DMS153 treated with DMSO at 0.1 percent for 48 hours (cell line): ENCODE data around the gene ACTA1.
"Not testable (repeated sequence)": the region's sequence is repeated elsewhere in the genome, so short reads cannot be mapped to it uniquely, and the experiment has no call there.

ENCODE experiments used
- DNase-seq: peaks from one replicate; lab custom pipeline; 2025; ENCODE audit not compliant: unreplicated experiment; lab: John Stamatoyannopoulos, UW

The ACTA1 gene

DNA sequence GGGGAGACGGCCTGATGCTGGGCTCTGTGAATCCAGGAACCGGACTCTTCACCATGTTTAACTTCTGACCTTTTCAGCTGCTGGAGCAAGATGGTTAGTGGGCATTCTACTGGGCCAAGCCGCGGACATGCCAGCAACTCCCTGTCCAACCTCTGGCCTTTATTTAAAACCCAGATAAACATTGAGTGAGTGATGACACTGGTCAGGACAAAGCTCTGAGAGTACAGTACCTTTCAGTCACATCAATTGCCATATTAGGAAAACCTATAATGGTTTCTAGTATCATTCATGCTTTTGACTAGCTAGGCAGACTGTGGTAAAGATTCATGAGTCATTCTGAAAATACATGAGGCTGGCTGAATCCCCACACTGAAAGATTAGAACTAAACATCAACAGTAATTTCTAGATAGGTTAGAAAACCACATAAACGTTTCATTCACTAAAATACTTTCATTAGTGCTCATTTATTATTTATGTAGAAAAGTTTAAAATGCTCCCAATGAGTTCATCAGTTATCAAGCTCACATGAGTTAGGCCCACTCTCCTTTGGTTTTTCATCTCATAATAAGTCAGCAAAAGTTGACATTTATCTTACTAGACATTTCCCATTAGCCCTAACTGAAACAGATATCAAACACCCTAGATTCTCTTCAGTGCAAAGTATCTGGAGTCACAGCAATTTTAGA is 7.1 kb upstream of the ACTA1 start:
- DNase-seq, result no peak

DNA sequence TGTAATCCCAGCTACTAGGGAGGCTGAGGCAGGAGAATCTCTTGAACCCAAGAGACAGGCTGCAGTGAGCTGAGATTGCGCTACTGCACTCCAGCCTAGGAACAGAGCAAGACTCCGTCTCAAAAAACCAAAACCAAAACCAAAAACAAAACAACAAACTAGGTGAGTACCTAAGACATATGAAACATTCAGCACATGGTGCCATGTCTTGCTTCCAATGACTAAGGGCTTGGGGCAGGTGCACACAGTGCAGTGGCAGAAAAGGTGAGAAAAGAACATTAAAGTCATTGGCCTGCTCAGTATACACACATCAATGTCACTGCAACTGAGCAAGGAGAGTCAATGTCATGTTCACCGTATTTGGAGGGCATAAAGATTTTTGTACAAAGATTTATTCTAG is 4.1 kb upstream of the ACTA1 start:
- DNase-seq, result no peak

DNA sequence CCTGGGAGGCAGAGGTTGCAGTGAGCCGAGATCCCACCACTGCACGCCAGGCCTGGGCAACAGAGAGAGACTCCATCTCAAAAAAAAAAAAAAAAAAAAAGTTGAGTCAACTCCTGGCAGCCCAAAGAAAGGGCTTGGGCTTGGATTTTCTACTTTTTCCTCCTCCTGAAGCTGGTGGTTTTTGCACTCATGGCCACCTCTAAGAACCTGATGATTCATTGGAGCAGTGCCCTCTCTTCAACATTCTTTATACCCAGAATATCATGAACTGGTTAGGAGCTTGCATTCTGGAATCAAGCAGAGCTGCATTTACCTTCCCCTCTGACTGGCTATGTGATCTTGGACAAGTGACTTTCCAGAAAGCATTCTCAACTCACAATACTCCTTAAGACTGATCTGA is 3.5 kb upstream of the ACTA1 start:
- no peak for DNase-seq

DNA sequence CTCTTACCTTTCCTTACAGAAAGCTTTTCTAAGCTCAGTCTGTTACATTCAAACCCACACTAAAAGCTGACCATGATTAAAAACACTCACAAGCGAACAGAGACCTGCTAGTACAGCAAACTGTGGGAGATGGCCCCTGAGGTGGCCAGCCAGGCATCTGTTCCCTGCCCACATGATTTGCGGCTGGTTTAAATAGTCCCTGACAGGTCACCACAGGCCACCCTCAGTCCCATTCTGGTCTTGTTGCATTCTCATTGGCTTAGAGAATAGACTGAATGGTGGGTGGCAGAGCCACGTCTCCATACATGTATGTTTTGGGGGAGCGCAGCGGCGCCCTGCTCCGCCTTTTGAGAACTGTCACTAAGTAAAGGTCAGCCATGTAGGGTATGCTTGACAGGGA is 2.3 kb upstream of the ACTA1 start:
- DNase-seq, result no peak

DNA sequence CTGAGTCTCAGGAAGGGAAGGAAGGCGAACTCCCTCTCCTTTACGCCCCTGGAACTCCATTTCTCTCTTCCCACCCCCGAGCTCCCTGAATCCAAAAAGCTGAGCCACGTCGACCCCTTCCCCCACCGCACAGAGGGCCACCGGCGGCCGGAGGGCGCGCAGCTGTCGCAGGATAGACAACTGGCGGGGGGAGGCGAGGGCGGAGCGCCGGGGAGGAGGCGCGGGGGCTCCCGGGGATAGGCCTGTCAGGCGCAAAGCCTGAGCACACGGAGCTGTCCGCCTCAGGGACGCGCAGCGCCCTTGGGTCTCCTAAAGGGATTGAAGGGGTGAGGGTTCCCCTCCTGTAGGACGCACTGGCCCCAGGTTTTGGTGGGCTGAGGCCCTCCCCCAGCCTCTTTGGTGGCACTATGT is 752 bp upstream of the ACTA1 start:
- no peak for DNase-seq

DNA sequence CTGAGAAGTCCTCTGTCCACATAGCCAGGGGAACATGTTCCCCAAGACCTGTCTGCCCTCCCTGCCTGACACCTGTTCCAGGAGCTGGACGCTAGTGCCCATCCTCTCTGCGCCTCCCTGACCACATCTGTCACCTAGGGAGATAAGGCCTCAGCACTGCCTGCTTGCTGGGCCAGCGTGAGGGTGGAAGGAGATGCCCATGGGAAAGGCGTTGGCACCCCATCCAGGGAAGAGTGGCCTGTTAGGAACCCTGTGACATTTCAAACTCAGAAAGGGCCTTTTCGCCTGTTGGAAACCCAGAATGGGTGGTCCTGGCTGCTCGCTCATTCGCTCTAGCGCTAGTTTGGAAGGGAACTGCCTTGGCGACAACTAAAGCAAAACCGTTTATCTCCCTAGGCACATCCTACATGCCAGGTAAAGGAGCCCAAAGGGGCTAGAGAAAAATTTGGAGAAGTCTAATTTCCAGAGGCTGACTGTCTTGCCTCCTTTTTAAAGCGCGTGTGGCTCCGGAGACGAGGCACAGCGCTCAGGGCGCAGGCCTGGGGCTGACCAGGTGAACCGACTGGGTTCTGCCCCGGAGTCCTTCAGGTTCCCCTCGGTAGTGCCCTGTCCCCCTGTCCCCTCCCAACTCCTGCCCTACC is 410 bp downstream of the ACTA1 start:
- no peak for DNase-seq

- DNase-seq, result no peak
Observed at GRCh38 chr1:229432905-229433304, 989 bp downstream of the ACTA1 start.

GRCh38 chr1:229432116-229432461 is 1.8 kb downstream of the ACTA1 start:
- DNase-seq, result no peak

DNA sequence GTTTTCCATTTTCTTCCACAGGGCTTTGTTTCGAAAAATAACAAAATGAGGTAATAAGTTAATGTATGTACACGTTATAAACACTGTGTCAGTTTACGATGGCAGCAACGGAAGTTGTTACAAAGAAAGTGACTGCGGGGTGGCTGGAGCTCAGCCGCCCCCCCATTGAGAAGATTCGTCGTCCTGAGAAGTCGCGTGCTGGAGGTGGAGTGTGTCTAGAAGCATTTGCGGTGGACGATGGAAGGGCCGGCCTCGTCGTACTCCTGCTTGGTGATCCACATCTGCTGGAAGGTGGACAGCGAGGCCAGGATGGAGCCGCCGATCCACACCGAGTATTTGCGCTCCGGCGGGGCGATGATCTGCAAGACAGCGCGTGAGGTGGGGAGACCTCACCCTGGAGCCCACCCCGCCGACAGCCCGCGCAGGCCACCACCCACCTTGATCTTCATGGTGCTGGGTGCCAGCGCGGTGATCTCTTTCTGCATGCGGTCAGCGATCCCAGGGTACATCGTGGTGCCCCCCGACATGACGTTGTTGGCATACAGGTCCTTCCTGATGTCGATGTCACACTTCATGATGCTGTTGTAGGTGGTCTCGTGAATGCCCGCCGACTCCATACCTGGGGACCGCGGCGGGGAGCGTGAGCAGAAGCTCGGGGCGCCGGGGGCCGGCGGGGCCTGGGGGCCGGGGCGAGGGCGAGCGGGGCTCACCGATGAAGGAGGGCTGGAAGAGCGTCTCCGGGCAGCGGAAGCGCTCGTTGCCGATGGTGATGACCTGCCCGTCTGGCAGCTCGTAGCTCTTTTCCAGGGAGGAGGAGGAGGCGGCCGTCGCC is 2.4 kb downstream of the ACTA1 start:
- DNase-seq, result no peak

GRCh38 chr1:229430761-229431283 is 3.1 kb downstream of the ACTA1 start:
- no peak for DNase-seq

GRCh38 chr1:229428256-229428655 is 5.6 kb downstream of the ACTA1 start:
- DNase-seq, result no peak

DNA sequence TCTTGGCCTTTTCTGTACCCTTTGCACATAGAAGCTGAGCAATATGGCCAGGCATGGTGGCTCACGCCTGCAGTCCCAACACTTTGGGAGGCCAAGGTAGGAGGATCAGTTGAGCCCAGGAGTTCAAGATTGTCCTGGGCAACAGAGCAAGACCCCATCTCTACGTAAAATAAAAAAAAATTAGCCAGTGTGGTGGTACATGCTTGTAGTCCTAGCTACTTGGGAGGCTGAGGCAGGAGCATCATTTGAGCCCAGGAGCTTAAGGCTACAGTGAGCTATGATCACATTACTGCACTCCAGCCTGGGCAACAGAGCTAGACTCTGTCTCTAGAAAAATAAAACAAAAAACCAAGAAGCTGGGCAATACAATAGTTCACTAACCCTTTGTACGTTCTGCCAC is 6.3 kb downstream of the ACTA1 start:
- DNase-seq, result no peak

GRCh38 chr1:229425564-229426159 is 8.2 kb downstream of the ACTA1 start:
- DNase-seq, result no peak

GRCh38 chr1:229420765-229421164 is 13.1 kb downstream of the ACTA1 start:
- DNase-seq, result no peak

GRCh38 chr1:229420224-229420623 is 13.7 kb downstream of the ACTA1 start:
- DNase-seq, result no peak

DNA sequence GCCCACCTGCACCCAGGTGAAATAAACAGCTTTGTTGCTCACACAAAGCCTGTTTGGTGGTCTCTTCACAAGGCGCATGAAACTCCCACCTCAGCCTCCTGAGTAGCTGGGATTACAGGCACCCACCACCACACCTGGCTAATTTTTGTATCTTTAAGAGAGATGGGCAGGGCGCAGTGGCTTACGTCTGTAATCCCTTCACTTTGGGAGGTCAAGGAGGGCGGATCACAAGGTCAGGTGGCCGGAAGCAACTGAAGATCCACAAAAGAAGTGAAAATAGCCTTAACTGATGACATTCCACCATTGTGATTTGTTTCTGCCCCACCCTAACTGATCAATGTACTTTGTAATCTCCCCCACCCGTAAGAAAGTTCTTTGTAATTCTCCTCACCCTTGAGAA is 15.3 kb downstream of the ACTA1 start:
- DNase-seq, result not testable (repeated sequence)

DNA sequence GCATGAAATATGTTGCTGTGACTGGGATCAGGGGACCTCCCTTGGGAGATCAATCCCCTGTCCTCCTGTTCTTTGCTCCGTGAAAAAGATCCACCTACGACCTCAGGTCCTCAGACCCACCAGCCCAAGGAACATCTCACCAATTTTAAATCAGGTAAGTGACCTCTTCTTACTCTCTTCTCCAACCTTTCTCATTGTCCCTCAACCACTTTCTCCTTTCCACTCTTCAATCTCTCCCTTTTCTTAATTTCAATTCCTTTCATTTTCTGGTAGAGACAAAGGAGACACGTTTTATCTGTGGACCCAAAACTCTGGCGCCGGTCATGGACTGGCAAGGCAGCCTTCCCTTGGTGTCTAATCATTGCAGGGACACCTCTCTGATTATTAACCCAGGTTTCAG is 21.1 kb downstream of the ACTA1 start:
- not testable (repeated sequence) for DNase-seq

- no peak for DNase-seq
Observed at GRCh38 chr1:229412056-229412455, 21.8 kb downstream of the ACTA1 start.

- DNase-seq, result no peak
Observed at GRCh38 chr1:229411434-229412055, 22.3 kb downstream of the ACTA1 start.

GRCh38 chr1:229410692-229411433 is 23.0 kb downstream of the ACTA1 start:
- peak; percentile 69 for DNase-seq

- no peak for DNase-seq
Observed at GRCh38 chr1:229410370-229410691, 23.6 kb downstream of the ACTA1 start.
